ENCODE results near the gene BCL2L12. TPM values are rescaled to one million over a fixed set of nuclear protein-coding genes. Genes with fewer than 3 reads are reported as not detected.

The BCL2L12 gene
- total and polyA plus RNA-seq, 3 experiments from 2014 or later, result 18.9 to 70.9 (median 68.2) TPM

DNA sequence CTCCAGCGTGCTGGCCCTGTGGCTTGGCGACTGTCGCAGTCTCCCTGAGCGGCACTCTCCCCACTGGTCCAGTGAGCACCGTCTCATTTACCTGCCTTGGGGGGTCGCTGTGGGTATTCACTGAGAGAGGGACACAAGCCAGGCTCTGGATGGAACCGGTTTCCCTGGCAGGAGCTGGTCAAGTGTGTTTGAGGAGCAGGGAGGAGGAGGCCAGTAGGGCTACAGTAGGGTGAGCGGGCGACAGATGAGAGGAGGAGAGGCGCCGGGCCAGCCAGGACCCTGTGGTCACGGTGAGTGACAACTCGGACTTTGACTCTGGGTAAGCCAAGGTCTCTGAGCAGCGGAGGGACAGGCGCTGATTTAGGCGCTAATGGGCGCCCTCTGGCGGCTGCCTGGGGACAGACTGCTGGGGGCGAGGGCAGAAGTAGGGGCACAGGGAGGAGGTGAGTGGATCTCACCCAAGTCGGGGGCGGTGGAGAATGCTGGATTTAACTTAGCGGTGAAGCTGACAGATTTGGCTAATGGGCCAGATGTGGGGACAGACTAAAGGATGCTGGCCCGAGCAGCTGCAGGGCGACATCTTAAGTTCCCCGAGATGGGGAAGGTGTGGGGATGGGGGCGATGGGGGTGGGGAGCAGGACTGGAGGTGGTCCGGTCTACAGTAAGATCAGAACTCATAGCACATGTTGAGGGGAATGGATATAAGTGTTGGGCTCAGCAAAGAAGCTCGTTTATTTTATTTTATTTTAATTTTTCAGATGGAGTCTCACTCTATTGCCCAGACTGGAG, 6.6 kb downstream of the BCL2L12 start:
- Histone ChIP-seq H3K36me3 (ENCODE audit: insufficient read depth, low read length) (no peaks in the 10 kb centered on the region), H3K4me3 (ENCODE audit: low read length) (no peak overlapping the region), H3K4me1 (ENCODE audit: insufficient read depth, low read length) (peaks cover 11% of the 10 kb centered on the region), H3K9me3 (ENCODE audit: low read length) (no peaks in the 10 kb centered on the region), H3K27me3 (ENCODE audit: insufficient read depth, low read length, poor library complexity, severe bottlenecking) (no peaks in the 10 kb centered on the region), H3K27ac (ENCODE audit: low read depth, low read length) (no peak overlapping the region)
- peak; percentile 55 to 81 (median 67) for DNase-seq
- ChIA-PET CTCF (interaction anchor here (0.6 to 4.4 kb wide), 18 partner anchors 7 to 406 kb away, joined by 3 to 26 read pairs (median 4); partner anchors contain the start of genes BCL2L12, IRF3, NOSIP and RRAS), POLR2A (interaction anchor here (1.4 kb wide), 1 partner anchor 177 kb away, joined by 3 read pairs; no protein-coding TSS in a partner anchor)
- Mint-ChIP-seq H3K27me3 (peaks cover 0 to 2% of the 10 kb centered on the region in 2 donors), H3K9me3 (no peaks in the 10 kb centered on the region), H3K4me3 (peak overlapping the region in 1 of 7 donors; percentile 52), H3K36me3 (peaks cover 0 to 19% (median 0%) of the 10 kb centered on the region in 3 donors), H3K4me1 (peaks cover 15 to 26% (median 20%) of the 10 kb centered on the region in 3 donors), H3K27ac (peak overlapping the region in 1 of 8 donors; percentile 21)

DNA sequence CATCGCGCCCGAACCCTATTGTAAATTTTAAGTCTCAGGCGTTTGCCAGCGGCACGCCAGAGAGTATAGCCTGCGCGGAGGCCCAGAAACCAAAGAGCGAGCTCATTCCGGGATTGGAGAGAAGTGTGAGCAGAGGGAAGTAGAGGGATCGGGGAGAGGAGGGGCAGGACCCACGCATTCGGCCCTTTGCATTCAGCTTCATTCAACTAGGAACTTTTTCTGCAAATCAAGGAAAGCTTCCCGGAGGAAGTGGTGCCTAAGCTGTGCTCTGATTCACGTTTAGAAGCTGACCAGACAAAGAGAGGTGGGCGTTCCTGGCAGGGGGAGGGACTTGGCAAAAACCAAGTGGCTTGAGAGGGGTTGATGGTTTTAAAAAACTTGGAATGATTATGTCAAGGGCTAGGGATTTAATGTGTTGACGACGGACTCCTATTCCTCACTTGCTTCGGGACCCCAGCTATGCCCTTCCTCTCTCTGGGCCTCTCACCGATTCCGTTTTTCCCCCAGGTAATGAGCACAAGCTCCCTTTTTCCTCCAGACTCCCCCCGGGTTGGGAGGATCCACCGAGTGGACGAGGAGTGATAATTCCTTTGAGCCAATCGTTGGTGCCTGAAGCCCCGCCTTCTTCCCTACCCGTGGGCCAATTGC, 10.5 kb downstream of the BCL2L12 start:
- ChIA-PET CTCF (interaction anchor here (0.7 to 6.6 kb wide), 12 partner anchors 9 to 478 kb away, joined by 3 to 56 read pairs (median 4); partner anchors contain the start of genes BCL2L12, IRF3, PRR12 and RPS11), POLR2A (interaction anchor here (0.6 to 2.6 kb wide), 18 partner anchors 12 to 683 kb away, joined by 3 to 32 read pairs (median 5); partner anchors contain the start of genes AKT1S1, AP2A1, BCL2L12 and GYS1)
- peaks cover 34 to 56% (median 38%) of the 10 kb centered on the region in 3 donors for H3K4me1 Mint-ChIP-seq
- Histone ChIP-seq H3K27me3 (ENCODE audit: insufficient read depth, low read length, poor library complexity, severe bottlenecking) (no peaks in the 10 kb centered on the region), H3K4me1 (ENCODE audit: insufficient read depth, low read length) (peaks cover 37% of the 10 kb centered on the region), H3K36me3 (ENCODE audit: insufficient read depth, low read length) (no peaks in the 10 kb centered on the region), H3K27ac (ENCODE audit: low read depth, low read length) (peak overlapping the region; percentile 89), H3K4me3 (ENCODE audit: low read length) (peak overlapping the region; percentile 88), H3K9me3 (ENCODE audit: low read length) (no peaks in the 10 kb centered on the region)
- no peaks in the 10 kb centered on the region for H3K9me3 Mint-ChIP-seq
- H3K27ac Mint-ChIP-seq, result peak overlapping the region; percentile 92 to 100 (median 99)
- peaks cover 0 to 2% of the 10 kb centered on the region in 2 donors for H3K27me3 Mint-ChIP-seq
- peaks cover 1 to 14% (median 4%) of the 10 kb centered on the region in 3 donors for H3K36me3 Mint-ChIP-seq
- H3K4me3 Mint-ChIP-seq, result peak overlapping the region; percentile 90 to 100 (median 99)
- peak in 1 of 5 donors; percentile 49 for DNase-seq

DNA sequence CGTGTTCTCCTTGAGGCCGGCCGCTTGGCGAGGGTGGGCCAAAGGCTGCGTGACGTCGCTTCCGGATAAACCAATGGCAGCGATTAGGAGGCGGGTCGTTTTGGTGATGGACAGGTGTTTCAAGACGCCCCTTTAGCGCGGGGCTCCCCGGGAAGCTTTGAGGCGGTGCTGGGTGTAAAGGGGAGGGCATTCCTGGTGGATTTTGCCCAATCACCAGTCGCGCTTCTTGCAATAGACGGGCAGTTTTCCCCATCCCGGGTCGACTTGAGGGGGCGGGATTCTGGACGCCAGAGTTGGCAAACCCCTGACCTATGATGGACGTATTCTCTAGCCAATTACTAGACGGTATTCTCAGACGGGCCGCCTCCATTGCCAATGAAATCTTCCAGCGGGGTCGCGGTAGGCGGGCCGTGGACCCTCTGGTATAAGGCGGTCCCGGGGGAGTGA, 11.1 kb downstream of the BCL2L12 start:
- Mint-ChIP-seq H3K36me3 (peaks cover 1 to 16% (median 4%) of the 10 kb centered on the region in 3 donors), H3K27ac (peak overlapping the region; percentile 92 to 100 (median 99)), H3K9me3 (no peaks in the 10 kb centered on the region), H3K4me3 (peak overlapping the region; percentile 90 to 100 (median 99)), H3K4me1 (peaks cover 34 to 56% (median 38%) of the 10 kb centered on the region in 3 donors), H3K27me3 (peaks cover 0 to 2% of the 10 kb centered on the region in 2 donors)
- ChIA-PET POLR2A (interaction anchor here (0.6 to 2.6 kb wide), 19 partner anchors 12 to 683 kb away, joined by 3 to 32 read pairs (median 4); partner anchors contain the start of genes AKT1S1, AP2A1, BCL2L12 and GYS1), CTCF (interaction anchor here (0.7 to 6.6 kb wide), 15 partner anchors 9 to 478 kb away, joined by 3 to 56 read pairs (median 4); partner anchors contain the start of genes BCL2L12, FLT3LG, IRF3 and NOSIP)
- peaks cover under 1% of the 10 kb centered on the region for H3K36me3 ChIP-seq (ENCODE audit: insufficient read depth, low read length)
- no peaks in the 10 kb centered on the region for H3K9me3 ChIP-seq (ENCODE audit: low read length)
- peaks cover 37% of the 10 kb centered on the region for H3K4me1 ChIP-seq (ENCODE audit: insufficient read depth, low read length)
- DNase-seq, result peak; percentile 97 to 99 (median 98)
- H3K27ac ChIP-seq (ENCODE audit: low read depth, low read length), result peak overlapping the region; percentile 95
- H3K27me3 ChIP-seq (ENCODE audit: insufficient read depth, low read length, poor library complexity, severe bottlenecking), result no peaks in the 10 kb centered on the region
- peak overlapping the region; percentile 88 for H3K4me3 ChIP-seq (ENCODE audit: low read length)

- H3K4me1 ChIP-seq (ENCODE audit: insufficient read depth, low read length), result peaks cover 32% of the 10 kb centered on the region
- peaks cover 7% of the 10 kb centered on the region for H3K36me3 ChIP-seq (ENCODE audit: insufficient read depth, low read length)
- H3K4me3 ChIP-seq (ENCODE audit: low read length), result peak within 1 kb of the TSS; percentile 88
- peak within 1 kb of the TSS; percentile 90 to 100 (median 99) for H3K4me3 Mint-ChIP-seq
- H3K36me3 Mint-ChIP-seq, result peaks cover 2 to 22% (median 4%) of the 10 kb centered on the region in 3 donors
- H3K27ac Mint-ChIP-seq, result peak within 1 kb of the TSS; percentile 92 to 100 (median 99)
- peaks cover 29 to 51% (median 33%) of the 10 kb centered on the region in 3 donors for H3K4me1 Mint-ChIP-seq
- ChIA-PET POLR2A (interaction anchor here (0.6 to 2.6 kb wide), 14 partner anchors 13 to 684 kb away, joined by 3 to 32 read pairs (median 4); partner anchors contain the start of genes AP2A1, BCL2L12, GYS1 and IRF3), CTCF (interaction anchor here (0.7 to 6.6 kb wide), 14 partner anchors 13 to 211 kb away, joined by 3 to 56 read pairs (median 4); partner anchors contain the start of genes FLT3LG, NOSIP, PRRG2 and RRAS)
- H3K27me3 ChIP-seq (ENCODE audit: insufficient read depth, low read length, poor library complexity, severe bottlenecking), result no peaks in the 10 kb centered on the region
- peak within 1 kb of the TSS; percentile 95 for H3K27ac ChIP-seq (ENCODE audit: low read depth, low read length)
- no peaks in the 10 kb centered on the region for H3K9me3 Mint-ChIP-seq
- peaks cover 0 to 2% of the 10 kb centered on the region in 2 donors for H3K27me3 Mint-ChIP-seq
- no peaks in the 10 kb centered on the region for H3K9me3 ChIP-seq (ENCODE audit: low read length)
- peak in 3 of 5 donors; percentile 52 to 62 (median 54) for DNase-seq
Observed at GRCh38 chr19:49677231-49677900, 11.6 kb downstream of the BCL2L12 start, which contains the start of gene PRMT1. Gene PRMT1, plus strand, starts transcription at chr19:49677271. Its CDS starts 10 bp downstream, at chr19:49677281.

GRCh38 chr19:49677901-49678674, 12.4 kb downstream of the BCL2L12 start:
- H3K36me3 Mint-ChIP-seq, result peaks cover 4 to 27% (median 4%) of the 10 kb centered on the region in 3 donors
- peaks cover 8% of the 10 kb centered on the region for H3K36me3 ChIP-seq (ENCODE audit: insufficient read depth, low read length)
- H3K27me3 ChIP-seq (ENCODE audit: insufficient read depth, low read length, poor library complexity, severe bottlenecking), result no peaks in the 10 kb centered on the region
- peaks cover 32% of the 10 kb centered on the region for H3K4me1 ChIP-seq (ENCODE audit: insufficient read depth, low read length)
- H3K9me3 Mint-ChIP-seq, result no peaks in the 10 kb centered on the region
- no peaks in the 10 kb centered on the region for H3K9me3 ChIP-seq (ENCODE audit: low read length)
- POLR2A ChIA-PET, result interaction anchor here (0.6 to 2.6 kb wide), 8 partner anchors 13 to 591 kb away, joined by 3 to 32 read pairs (median 4); partner anchors contain the start of genes BCL2L12, IRF3, PRR12 and RPS11
- CTCF ChIA-PET, result interaction anchor here (0.7 to 6.6 kb wide), 19 partner anchors 9 to 286 kb away, joined by 3 to 56 read pairs (median 4); partner anchors contain the start of genes FLT3LG, NOSIP, PRR12 and PRRG2
- peak overlapping the region; percentile 95 for H3K27ac ChIP-seq (ENCODE audit: low read depth, low read length)
- peak overlapping the region; percentile 88 for H3K4me3 ChIP-seq (ENCODE audit: low read length)
- peak; percentile 65 to 84 (median 78) for DNase-seq
- H3K27me3 Mint-ChIP-seq, result peaks cover 0 to 2% of the 10 kb centered on the region in 2 donors
- peaks cover 28 to 49% (median 31%) of the 10 kb centered on the region in 3 donors for H3K4me1 Mint-ChIP-seq
- peak overlapping the region; percentile 87 to 99 (median 88) for H3K4me3 Mint-ChIP-seq
- peak overlapping the region; percentile 92 to 100 (median 98) for H3K27ac Mint-ChIP-seq

GRCh38 chr19:49678985-49679770, 13.4 kb downstream of the BCL2L12 start:
- Mint-ChIP-seq H3K9me3 (no peaks in the 10 kb centered on the region), H3K27ac (peak overlapping the region; percentile 24 to 98 (median 96)), H3K4me3 (peak overlapping the region in 3 of 7 donors; percentile 25 to 69 (median 28)), H3K4me1 (peaks cover 28 to 46% (median 31%) of the 10 kb centered on the region in 3 donors), H3K36me3 (peaks cover 4 to 35% (median 6%) of the 10 kb centered on the region in 3 donors), H3K27me3 (peaks cover 0 to 2% of the 10 kb centered on the region in 2 donors)
- no peak for DNase-seq
- Histone ChIP-seq H3K4me1 (ENCODE audit: insufficient read depth, low read length) (peaks cover 32% of the 10 kb centered on the region), H3K36me3 (ENCODE audit: insufficient read depth, low read length) (peaks cover 8% of the 10 kb centered on the region), H3K4me3 (ENCODE audit: low read length) (no peak overlapping the region), H3K9me3 (ENCODE audit: low read length) (no peaks in the 10 kb centered on the region), H3K27me3 (ENCODE audit: insufficient read depth, low read length, poor library complexity, severe bottlenecking) (no peaks in the 10 kb centered on the region), H3K27ac (ENCODE audit: low read depth, low read length) (no peak overlapping the region)
- POLR2A ChIA-PET, result interaction anchor here (0.6 to 2.6 kb wide), 3 partner anchors 38 to 202 kb away, joined by 3 to 14 read pairs (median 3); partner anchors contain the start of genes RRAS and SCAF1
- CTCF ChIA-PET, result interaction anchor here (0.8 to 6.6 kb wide), 11 partner anchors 8 to 287 kb away, joined by 3 to 56 read pairs (median 4); partner anchors contain the start of genes FLT3LG, PRR12 and RRAS
